Measurements from ENCODE around the gene OR8I2. TPM values are rescaled to one million over a fixed set of nuclear protein-coding genes. Genes with fewer than 3 reads are reported as not detected.

OR8I2 gene
- total RNA-seq, 2 donors from 2014 or later = not detected

Other genes starting within 250 kb of the OR8I2 start
- under 1 TPM in 1 of 2 donors, not detected in 1; 0.17 TPM for gene TRIM51, start 210.0 kb upstream of the OR8I2 start, total RNA-seq
- not detected for gene OR5W2, start 178.7 kb upstream of the OR8I2 start, total RNA-seq
- gene OR5I1, start 156.9 kb upstream of the OR8I2 start, total RNA-seq = not detected
- not detected for gene OR10AG1, start 123.4 kb upstream of the OR8I2 start, total RNA-seq
- not detected for gene OR5F1, start 98.7 kb upstream of the OR8I2 start, total RNA-seq
- not detected for gene OR5AS1, start 65.7 kb upstream of the OR8I2 start, total RNA-seq
- not detected for gene OR8H2, start 10.4 kb downstream of the OR8I2 start, total RNA-seq
- gene OR8H3, start 29.1 kb downstream of the OR8I2 start, total RNA-seq = not detected
- gene OR8J3, start 46.9 kb downstream of the OR8I2 start, total RNA-seq = not detected
- gene OR8K5, start 67.0 kb downstream of the OR8I2 start, total RNA-seq = not detected
- not detected for gene OR5J2, start 83.3 kb downstream of the OR8I2 start, total RNA-seq
- gene OR5T2, start 140.9 kb downstream of the OR8I2 start, total RNA-seq = not detected
- gene OR5T3, start 158.9 kb downstream of the OR8I2 start, total RNA-seq = not detected
- not detected for gene OR5T1, start 180.8 kb downstream of the OR8I2 start, total RNA-seq
- gene OR8H1, start 198.9 kb downstream of the OR8I2 start, total RNA-seq = not detected
- gene OR8K3, start 221.8 kb downstream of the OR8I2 start, total RNA-seq = not detected